B cell (primary cell): ENCODE data around the gene MAP3K2. TPM values are rescaled to one million over a fixed set of nuclear protein-coding genes. Genes with fewer than 3 reads are reported as not detected.

Experiments used
- ATAC-seq: fragments of 200-7000 bp; cut with Tn5 transposase; one replicate; pipeline ENCODE4 v1.10.0; 2021; ENCODE audit warnings: low read depth, mild to moderate bottlenecking, moderate number of reproducible peaks, moderate library complexity
- CTCF ChIA-PET: fragments of 350-600 bp; sonication (Branson Sonifier 250); formaldehyde crosslinking; loops from one replicate; lab custom pipeline; 2021; ENCODE audit warnings: antibody characterized with exemption, inconsistent platforms; lab: Charles Lee
- POLR2A ChIA-PET: fragments of 350-600 bp; sonication (Branson Sonifier 250); formaldehyde crosslinking; loops from one replicate; lab custom pipeline; 2021; ENCODE audit warnings: antibody characterized with exemption; lab: Charles Lee
- DNase-seq: peaks from one replicate; pipeline ENCODE4 v3.0.0; 2013
- H2AFZ ChIP-seq: 2 replicates; pipeline ENCODE4 v1.6.1; 2012; ENCODE audit warnings: mild to moderate bottlenecking, low read depth, low read length; ENCODE audit not compliant: insufficient read depth, poor library complexity, severe bottlenecking
- H3K27ac ChIP-seq, 2 donors: 1 replicate in 1 of 2; 2 replicates in 1 of 2; pipeline ENCODE4 v1.5.1; 2012 to 2013; ENCODE audit warnings: low read length in 2 of 2, mild to moderate bottlenecking in 2 of 2, moderate library complexity in 1 of 2
- H3K27me3 ChIP-seq, 4 experiments: fragments of 200-600 bp in 1 of 4; sonication (generic) in 1 of 4; replicated peaks in 1 of 4; 1 replicate in 2 of 4; 2 replicates in 2 of 4; pipeline versions ENCODE4 v1.6.1 to v1.7.0; 2013 to 2016; ENCODE audit warnings: low read length in 3 of 4, mild to moderate bottlenecking in 2 of 4, mixed read lengths in 1 of 4, moderate library complexity in 1 of 4; ENCODE audit not compliant: insufficient read depth in 4 of 4, control insufficient read depth in 3 of 4; ENCODE audit errors: control extremely low read depth in 1 of 4
- H3K36me3 ChIP-seq, 2 experiments: replicated peaks in 1 of 2; 1 replicate in 1 of 2; 2 replicates in 1 of 2; pipeline versions ENCODE4 v1.6.1 to v1.7.1; 2013; ENCODE audit warnings: low read length in 1 of 2; ENCODE audit not compliant: insufficient read depth in 2 of 2, control insufficient read depth in 1 of 2; ENCODE audit errors: control extremely low read depth in 1 of 2, extremely low read depth in 1 of 2
- H3K4me1 ChIP-seq, 2 donors: fragments of 200-600 bp in 1 of 2; sonication (generic) in 1 of 2; 1 replicate in 1 of 2; 2 replicates in 1 of 2; pipeline versions ENCODE4 v1.5.1 to v1.6.1; 2013 to 2017; ENCODE audit warnings: low read length in 2 of 2; ENCODE audit not compliant: control insufficient read depth in 2 of 2, insufficient read depth in 2 of 2
- H3K4me2 ChIP-seq: replicated peaks from 2 replicates; pipeline ENCODE3; 2012; ENCODE audit warnings: mild to moderate bottlenecking, low read depth, low read length; ENCODE audit not compliant: poor library complexity, severe bottlenecking
- H3K4me3 ChIP-seq, 5 experiments: fragments of 200-600 bp in 1 of 5; sonication (generic) in 1 of 5; 1 replicate in 3 of 5; 2 replicates in 2 of 5; pipeline versions ENCODE4 v1.5.1 to v1.7.0; 2011 to 2016; ENCODE audit warnings: low read length in 4 of 5, mild to moderate bottlenecking in 4 of 5, low read depth in 2 of 5, control low read depth in 1 of 5, moderate library complexity in 1 of 5; ENCODE audit not compliant: insufficient read depth in 1 of 5; ENCODE audit errors: control extremely low read depth in 1 of 5, extremely low read depth in 1 of 5
- H3K79me2 ChIP-seq: fragments of 200-600 bp; sonication (generic); one replicate; pipeline ENCODE4 v1.6.0; 2016; ENCODE audit warnings: low read length; ENCODE audit not compliant: control insufficient read depth, insufficient read depth
- H3K9ac ChIP-seq: fragments of 200-600 bp; sonication (generic); 2 replicates; pipeline ENCODE4 v1.6.1; 2017; ENCODE audit warnings: mild to moderate bottlenecking, low read length, moderate library complexity
- H3K9me3 ChIP-seq, 3 donors: one replicate each; pipeline versions ENCODE4 v1.6.1 to v1.7.1; 2013; ENCODE audit warnings: low read length in 2 of 3; ENCODE audit not compliant: control insufficient read depth in 2 of 3, insufficient read depth in 1 of 3; ENCODE audit errors: control extremely low read depth in 1 of 3
- H4K20me1 ChIP-seq: 2 replicates; pipeline ENCODE4 v1.6.0; 2012; ENCODE audit warnings: mild to moderate bottlenecking, low read length; ENCODE audit not compliant: insufficient read depth, control insufficient read depth, poor library complexity, severe bottlenecking
- H3K27ac Mint-ChIP-seq: one replicate; pipeline ENCODE4 v1.8.0; 2021; ENCODE audit warnings: mixed read lengths
- H3K27me3 Mint-ChIP-seq: one replicate; pipeline ENCODE4 v1.8.0; 2021; ENCODE audit warnings: mixed read lengths
- H3K4me1 Mint-ChIP-seq: one replicate; pipeline ENCODE4 v1.8.0; 2021; ENCODE audit warnings: mixed read lengths
- H3K4me3 Mint-ChIP-seq: one replicate; pipeline ENCODE4 v1.8.0; 2021; ENCODE audit warnings: mixed read lengths
- H3K9me3 Mint-ChIP-seq: one replicate; pipeline ENCODE4 v1.8.0; 2022; ENCODE audit warnings: mixed read lengths; ENCODE audit not compliant: insufficient read depth
- CTCF ChIP-seq: fragments of 200-600 bp; IDR thresholded peaks from one replicate; pipeline ENCODE4 v1.8.0; 2022; ENCODE audit warnings: antibody characterized with exemption, mild to moderate bottlenecking
- EZH2 ChIP-seq: IDR thresholded peaks from 2 replicates; pipeline ENCODE4 v1.6.1; 2012; ENCODE audit warnings: borderline replicate concordance, low read depth, mild to moderate bottlenecking, moderate library complexity, low read length; ENCODE audit not compliant: insufficient read depth, poor library complexity, severe bottlenecking
- WGBS: methylation state at CpG from one replicate; pipeline ENCODE4 v1.1.5; 2013; ENCODE audit warnings: missing lambda C conversion rate; ENCODE audit not compliant: insufficient coverage; 5-methylcytosine and 5-hydroxymethylcytosine counted together
- intact Hi-C: fragments of 100-400 bp; cut with micrococcal nuclease; formaldehyde crosslinking; loops from one replicate; pipeline ENCODE4 v1.10.0; 2022
- polyA plus RNA-seq: library from polyadenylated mRNA; depleted of rRNA; stranded (reverse); fragments of >200 nt; gene quantifications from 2 replicates; pipeline ENCODE4 v1.2.3, GENCODE V29; 2012
- total RNA-seq, 2 donors: library from RNA; stranded (reverse); fragments of 120-200 nt in 1 of 2; gene quantifications; 1 replicate in 1 of 2; 2 replicates in 1 of 2; pipeline versions ENCODE4 v1.2.3 to v1.2.4, GENCODE V29; 2013 to 2022

The MAP3K2 gene
- total and polyA plus RNA-seq, 2 donors (not counting 1 experiment from before 2014, with no cell fraction given): 9.9 to 118 TPM

GRCh38 chr2:127255721-127256120 lies 132.1 kb downstream of the MAP3K2 start:
- Histone ChIP-seq H3K9me3 (no peaks in the 10 kb centered on the region), H4K20me1 (no peaks in the 10 kb centered on the region), H3K4me3 (no peak overlapping the region), H2AFZ (no peak overlapping the region), H3K27me3 (no peaks in the 10 kb centered on the region), H3K79me2 (no peaks in the 10 kb centered on the region), H3K4me2 (no peak overlapping the region), H3K27ac (no peak overlapping the region), H3K4me1 (no peaks in the 10 kb centered on the region), H3K9ac (no peak overlapping the region), H3K36me3 (peaks cover 3 to 38% of the 10 kb centered on the region in 2 experiments)
- ChIA-PET POLR2A (no interaction called here), CTCF (no interaction called here)
- intact Hi-C loops: no loop called here
- Mint-ChIP-seq H3K4me3 (no peak overlapping the region), H3K4me1 (no peaks in the 10 kb centered on the region), H3K27me3 (no peaks in the 10 kb centered on the region), H3K9me3 (no peaks in the 10 kb centered on the region), H3K27ac (no peak overlapping the region)
- 100% methylated on average over 6 of the region's 6 CpGs for whole genome bisulfite sequencing
- no peak for ATAC-seq
- TF ChIP-seq CTCF: no peak
- no peak for TF ChIP-seq EZH2
- no peak for DNase-seq

- Histone ChIP-seq H2AFZ (no peak overlapping the region), H3K4me3 (no peak overlapping the region), H3K4me1 (no peaks in the 10 kb centered on the region), H3K36me3 (peaks cover 3 to 32% of the 10 kb centered on the region in 2 experiments), H3K9ac (no peak overlapping the region), H3K79me2 (no peaks in the 10 kb centered on the region), H3K9me3 (no peaks in the 10 kb centered on the region), H3K27me3 (no peaks in the 10 kb centered on the region), H3K4me2 (no peak overlapping the region), H4K20me1 (no peaks in the 10 kb centered on the region), H3K27ac (no peak overlapping the region)
- H3K9me3 Mint-ChIP-seq: no peaks in the 10 kb centered on the region
- H3K27ac Mint-ChIP-seq: no peak overlapping the region
- no peaks in the 10 kb centered on the region for H3K4me1 Mint-ChIP-seq
- POLR2A ChIA-PET: no interaction called here
- no peaks in the 10 kb centered on the region for H3K27me3 Mint-ChIP-seq
- WGBS: 100% methylated on average over 1 of the region's 2 CpGs
- CTCF ChIA-PET: no interaction called here
- no peak overlapping the region for H3K4me3 Mint-ChIP-seq
- intact Hi-C loops: no loop called here
- no peak for TF ChIP-seq EZH2
- no peak for TF ChIP-seq CTCF
- ATAC-seq: no peak
- no peak for DNase-seq
These were observed 132.6 kb downstream of the MAP3K2 start for GRCh38 chr2:127255146-127255545.
